ENCODE measurements around the gene PITPNB.

PITPNB gene

DNA sequence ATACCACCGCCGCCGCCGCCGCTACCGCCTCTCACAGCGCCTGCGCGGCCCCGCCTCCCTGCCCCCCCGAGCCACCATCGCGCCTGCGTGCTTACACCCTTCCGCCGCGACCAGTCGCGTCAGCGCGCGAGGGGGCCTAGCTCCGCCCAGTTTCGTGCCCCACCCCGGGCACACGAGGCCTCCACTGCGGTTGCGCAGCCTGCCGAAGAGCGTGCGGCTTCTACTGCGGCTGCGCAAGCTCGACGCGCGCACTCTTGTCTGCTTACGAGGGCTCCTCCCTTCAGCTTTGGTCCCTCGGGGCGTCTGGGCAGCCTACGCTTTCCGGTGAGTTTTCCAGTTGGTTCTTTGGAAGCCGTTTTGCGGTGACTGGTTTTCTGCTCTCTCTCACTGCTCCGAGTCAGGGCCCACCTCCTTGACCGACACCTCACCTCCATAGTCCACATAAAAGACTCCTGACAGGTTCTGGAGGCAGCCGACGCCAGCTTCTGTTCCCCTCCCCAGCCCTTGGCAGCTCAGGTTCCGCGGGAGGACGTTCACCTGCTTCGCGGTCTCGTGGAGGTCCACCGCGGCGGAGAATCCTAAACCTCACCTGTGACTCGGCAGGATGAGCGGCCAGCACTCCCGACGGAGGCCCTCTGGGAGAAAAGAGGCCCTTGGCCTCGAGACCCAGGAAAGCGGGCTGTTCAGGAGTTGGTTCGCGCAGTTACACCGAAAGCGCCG is at the start of gene PITPNB:
Gene PITPNB (minus strand): TSS at position 35 of the 720 bp plus-strand sequence. CDS start 65 bp downstream, outside the sequence.
- DNase-seq, result peak; percentile 81

DNA sequence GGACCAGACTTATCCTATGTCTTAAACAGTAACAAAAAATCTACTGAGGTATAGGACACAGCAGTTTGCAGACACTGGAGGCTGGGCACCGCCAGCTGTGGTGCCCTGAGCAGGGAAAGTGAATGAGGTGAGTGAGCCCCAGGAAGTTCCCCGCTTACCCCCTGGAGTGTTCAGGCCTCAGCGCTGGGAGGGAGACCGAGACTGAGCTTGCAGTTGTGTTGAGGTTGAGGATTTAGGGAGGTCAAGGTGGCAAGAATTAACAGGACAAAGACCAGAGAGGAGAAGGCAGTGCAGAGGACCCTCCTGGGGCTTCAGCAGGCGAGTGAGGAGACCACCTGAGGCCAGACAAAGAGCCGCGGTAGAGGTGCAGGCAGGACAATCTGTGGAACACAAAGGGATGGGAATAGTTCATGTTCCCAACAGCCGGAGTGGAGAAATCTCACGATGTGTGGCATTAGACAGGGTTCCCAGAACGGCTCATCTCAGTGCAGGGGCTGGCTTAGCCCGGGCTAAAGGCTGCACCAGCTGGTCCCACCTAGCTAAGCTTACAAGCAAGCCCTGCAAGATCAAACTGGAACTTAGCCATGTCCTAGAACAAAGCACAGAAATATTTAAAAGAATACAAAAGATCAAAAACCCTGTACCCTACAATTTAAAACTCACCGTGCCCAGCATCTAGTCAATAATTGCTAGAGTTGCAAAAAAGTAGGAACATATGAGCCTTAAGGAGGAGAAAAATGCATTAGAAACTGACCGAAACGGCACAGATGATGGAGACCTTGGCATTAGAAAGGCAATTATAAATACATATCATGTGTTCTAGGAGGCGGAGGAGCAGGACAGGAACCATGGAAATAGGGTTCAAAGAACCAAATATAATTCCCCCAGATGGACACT is 47.4 kb upstream of the PITPNB start:
- DNase-seq, result no peak

DNA sequence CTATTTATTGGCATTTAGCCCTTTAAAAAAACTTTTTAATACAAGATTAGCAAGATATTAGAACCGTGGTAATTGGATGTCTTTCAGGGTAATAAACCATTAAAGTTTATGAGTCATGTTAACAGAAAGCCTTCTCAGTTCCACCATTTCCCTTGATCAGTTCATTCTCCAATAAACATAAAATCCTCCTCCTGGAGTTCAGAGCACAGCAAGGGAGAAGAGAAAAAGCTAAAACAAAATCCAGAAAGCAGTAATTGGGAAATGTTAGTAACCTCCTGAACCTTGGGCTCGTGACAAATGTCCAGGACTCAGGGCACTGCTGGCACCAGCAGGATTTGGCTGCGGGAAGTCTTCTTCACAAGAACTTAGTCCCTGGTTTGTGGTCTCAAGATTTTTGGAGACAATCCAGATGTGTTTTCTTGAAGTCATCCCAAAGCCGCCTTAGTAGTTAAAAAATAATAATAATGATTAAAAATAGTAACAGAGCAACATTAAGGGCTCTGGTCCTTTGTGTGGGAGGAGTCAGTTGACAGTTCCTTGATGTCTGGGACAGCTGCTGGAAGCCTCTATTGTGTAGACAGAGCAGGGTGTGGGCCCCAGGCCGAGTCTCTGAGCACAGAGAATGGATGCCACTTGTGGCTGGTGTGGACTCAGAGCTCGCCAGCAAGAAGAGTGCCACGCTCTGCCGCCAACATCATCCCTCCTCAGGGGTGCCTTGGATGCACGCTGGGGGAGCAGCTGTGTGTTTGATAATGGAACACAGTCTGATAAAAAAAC is 43.4 kb upstream of the PITPNB start:
- DNase-seq, result no peak

DNA sequence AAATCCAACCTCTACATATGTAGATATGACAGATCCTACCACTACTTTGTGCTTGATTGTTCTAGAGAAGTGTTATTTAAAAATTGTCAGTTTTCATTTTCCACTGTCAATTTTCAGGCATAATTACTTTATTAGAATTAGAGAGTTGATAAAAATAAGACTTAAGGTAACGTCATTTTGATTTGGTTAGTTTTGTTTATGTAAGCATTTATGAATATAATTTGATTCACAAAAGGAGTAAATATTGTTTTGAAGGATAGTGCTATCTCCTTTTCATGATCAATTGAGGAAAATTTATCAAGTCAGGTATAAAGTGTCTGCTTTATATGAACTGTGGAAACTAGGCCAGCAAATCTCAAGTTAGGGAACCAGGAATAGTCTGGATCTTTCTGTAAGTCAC is 42.6 kb upstream of the PITPNB start:
- no peak for DNase-seq

DNA sequence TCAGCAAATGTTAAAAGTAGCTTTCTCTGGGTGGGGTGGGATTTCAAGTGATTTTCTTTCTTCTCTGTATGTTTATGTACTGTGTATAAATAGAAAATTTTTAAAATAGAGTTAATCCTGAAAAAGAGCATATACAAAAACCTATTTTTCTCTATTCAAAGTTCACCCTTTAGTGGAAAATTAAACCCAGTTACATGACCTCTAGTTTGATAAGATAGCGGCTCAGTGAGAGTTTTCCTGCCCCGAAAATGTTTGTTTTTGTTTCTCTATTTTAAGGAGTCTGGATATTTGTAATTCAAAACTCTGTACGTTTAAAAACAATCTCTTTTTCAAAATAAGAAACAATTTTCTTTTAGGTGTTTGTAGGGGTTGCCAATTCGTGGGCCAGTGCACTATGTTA is 42.1 kb upstream of the PITPNB start:
- no peak for DNase-seq

DNA sequence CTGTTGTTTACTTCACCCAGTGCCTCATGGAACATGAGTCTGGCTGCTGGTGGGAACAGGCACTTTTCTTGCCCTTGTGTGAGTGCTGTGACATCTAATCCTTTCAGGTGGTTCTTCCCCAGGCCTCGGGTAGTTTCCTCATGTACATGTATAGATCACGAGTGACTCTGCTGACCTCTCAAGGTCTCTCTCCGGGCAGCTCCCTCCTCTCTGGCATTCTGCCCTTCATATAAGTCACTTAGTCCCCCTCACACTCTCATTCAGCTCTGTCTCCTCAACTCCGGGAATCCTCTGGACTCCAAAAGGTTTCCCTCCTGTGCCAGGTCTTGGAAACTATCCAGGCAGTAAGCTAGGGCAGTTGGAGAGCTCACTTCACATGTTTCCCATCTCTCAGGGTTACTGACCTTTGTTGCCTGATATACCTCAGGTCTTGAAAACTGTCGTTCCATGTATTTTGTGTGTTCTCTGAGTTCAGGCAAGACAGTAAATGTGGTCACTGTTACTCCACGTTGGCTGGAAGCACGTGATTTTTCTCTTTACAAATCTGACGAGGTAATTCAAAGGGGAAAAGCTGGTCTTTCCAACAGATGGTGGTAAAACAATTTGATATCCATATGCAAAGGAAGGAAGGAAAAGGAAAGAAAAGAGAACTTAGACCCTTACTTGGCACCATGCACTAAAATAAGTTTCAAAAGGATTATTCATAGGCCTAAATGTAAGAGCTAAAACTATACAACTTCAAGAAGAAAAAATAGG is 40.5 kb upstream of the PITPNB start:
- DNase-seq, result no peak

DNA sequence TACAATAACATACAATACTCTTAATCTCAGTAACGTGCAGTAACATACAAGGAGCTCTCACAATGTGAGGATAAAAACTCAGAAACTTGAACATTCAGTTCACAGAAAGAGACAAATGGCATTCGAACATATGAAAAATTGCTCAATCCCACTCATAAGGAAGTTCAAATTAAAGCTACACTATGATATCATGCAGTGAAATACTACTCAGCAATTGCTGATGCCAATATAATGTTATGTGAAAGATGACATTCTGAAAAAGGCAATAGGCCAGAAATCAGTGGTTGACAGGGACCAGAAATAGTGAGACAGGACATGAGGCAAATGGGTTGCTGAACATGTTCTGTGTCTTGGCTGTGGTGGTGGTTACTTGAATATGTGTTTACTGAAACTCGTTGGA is 33.7 kb upstream of the PITPNB start:
- no peak for DNase-seq

DNA sequence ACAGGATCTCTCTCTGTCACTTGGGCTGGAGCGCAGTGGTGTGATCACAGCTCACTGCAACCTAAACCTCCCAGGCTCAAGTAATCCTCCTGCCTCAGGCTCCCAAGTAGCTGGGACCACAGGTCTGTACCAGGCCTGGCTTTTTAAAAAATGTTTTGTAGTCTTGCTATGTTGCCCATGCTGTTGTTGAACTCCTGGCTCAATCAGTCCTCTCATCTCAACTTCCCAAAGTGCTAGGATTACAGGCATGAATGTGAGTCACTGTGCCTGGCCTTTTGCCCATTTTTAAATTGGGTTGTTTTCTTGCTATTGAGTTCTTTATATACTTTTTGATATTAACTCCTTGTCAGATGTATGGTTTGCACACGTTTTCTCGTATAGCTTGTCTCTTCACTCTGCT is 33.0 kb upstream of the PITPNB start:
- no peak for DNase-seq

DNA sequence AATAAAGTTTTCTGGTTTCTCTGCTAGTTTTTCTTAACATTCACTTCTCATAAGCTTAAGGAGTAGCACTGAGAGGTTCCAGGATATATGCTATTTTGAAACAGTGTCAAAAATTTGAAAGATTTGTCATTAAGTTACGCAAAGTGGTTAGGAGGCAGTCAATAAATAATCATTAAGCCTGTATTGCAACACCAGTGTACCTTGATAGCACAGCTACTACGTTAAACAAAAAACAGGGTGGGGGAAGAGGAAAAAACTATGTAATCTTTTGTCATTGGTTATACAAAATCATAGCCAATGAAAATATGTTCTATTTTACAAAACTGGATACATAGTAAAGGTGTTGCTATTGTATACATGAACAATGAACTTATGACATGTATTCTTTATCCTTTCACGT is 30.4 kb upstream of the PITPNB start:
- DNase-seq, result no peak

DNA sequence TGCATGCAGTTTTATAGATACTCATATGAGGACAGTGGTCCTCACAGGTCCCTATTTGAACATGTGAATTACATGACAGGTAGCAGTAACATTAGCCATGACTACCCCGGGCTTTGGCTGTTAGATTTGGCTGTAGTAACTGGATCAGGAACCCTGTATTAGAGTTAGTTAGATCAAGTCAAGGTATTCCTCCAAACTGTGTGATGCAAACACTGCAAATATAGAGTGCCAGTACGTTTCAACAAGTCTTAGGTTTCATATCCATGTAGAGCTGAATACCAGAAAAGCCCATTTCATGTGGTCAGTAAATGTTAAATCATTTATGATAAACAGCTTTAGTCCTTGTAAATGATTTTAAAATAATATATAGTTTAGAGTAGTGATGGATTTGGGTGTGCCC is 29.5 kb upstream of the PITPNB start:
- DNase-seq, result no peak

DNA sequence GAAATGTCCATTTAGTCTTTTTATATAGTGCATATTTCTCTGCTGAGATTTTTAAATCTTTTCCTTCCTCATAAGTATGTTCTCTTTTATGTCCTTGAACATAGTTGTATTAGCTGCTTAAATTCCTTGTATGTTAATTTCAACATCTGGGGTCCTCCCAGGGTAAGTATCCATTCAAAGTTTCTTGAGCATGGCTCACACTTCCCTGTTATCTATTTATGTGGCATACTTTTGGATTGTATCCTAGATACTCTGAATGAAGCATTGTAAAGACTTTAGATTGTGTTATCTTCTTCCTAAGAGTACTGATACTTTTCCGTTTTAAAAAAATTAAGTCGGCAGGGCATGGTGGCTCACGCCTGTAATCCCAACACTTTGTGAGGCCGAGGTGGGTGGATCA is 28.4 kb upstream of the PITPNB start:
- peak; percentile 6 for DNase-seq

DNA sequence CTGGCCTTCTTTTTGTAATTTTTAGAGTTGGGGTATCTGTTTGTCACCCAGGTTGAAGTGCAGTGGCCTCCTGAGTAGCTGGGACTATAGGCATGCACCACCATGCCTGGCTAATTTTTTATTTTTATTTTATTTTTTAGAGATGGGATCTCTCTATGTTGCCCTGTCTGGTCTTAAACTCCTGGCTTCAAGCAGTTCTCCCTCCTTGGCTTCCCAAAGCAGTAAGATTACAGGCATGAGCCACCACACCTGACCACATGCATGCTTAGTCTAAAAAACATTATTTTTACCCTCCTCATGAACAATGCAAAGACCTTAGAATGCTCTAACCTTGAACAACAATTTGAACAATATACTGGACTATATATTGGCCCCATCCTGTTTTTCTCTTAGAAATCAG is 22.1 kb upstream of the PITPNB start:
- DNase-seq, result no peak

DNA sequence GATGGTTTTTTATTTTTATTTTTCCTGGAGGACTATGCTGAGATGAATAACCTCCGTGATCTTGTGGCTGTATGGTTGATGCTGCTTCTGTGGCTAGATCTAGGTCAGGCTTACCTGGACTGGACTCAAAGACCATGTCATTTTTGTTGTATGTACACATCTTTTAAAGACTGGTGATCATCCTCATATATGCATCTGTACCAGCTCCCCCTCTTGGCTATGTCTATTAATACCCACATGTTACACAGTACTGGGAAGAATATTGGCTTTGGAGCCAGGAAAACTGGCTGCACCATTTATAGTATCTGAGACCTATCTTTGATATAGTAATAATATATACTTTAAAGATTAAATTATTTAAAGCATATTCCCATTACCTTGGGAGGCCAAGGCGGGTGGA is 18.4 kb upstream of the PITPNB start:
- no peak for DNase-seq

DNA sequence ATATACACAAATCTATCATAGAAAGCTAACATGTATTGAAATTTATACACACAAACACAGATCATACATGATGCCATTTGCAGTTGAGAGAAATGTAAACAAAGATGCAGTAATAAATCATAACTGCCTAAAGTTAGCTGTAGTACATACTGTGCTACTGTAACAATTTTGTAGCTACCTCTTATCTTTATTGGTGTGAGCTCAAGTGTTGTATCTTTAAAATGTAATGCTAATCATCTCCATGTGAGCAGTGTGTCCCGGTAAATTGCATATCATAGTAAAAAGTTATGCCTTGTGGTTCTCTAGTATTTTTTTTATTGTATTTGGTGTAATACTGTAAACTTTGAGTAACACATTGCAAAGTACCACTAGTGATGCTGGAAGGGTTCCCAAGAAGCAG is 16.8 kb upstream of the PITPNB start:
- DNase-seq, result no peak

DNA sequence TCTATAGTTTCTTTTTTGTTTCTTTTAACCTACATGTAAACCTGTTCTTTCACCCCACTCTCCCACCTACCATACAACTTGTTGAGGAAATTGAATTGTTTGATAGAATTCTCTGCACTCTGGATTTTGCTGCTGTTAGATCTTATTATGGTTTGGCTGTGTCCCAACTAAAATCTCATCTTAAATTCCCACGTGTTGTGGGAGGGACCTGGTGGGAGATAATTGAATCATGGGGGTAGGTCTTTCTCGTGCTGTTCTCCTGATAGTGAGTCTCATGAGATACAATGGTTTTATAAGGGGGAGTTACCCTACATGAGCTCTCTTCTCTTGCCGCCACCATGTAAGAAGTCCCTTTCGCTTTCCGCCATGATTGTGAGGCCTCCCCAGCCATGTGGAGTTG is 15.0 kb upstream of the PITPNB start:
- no peak for DNase-seq

DNA sequence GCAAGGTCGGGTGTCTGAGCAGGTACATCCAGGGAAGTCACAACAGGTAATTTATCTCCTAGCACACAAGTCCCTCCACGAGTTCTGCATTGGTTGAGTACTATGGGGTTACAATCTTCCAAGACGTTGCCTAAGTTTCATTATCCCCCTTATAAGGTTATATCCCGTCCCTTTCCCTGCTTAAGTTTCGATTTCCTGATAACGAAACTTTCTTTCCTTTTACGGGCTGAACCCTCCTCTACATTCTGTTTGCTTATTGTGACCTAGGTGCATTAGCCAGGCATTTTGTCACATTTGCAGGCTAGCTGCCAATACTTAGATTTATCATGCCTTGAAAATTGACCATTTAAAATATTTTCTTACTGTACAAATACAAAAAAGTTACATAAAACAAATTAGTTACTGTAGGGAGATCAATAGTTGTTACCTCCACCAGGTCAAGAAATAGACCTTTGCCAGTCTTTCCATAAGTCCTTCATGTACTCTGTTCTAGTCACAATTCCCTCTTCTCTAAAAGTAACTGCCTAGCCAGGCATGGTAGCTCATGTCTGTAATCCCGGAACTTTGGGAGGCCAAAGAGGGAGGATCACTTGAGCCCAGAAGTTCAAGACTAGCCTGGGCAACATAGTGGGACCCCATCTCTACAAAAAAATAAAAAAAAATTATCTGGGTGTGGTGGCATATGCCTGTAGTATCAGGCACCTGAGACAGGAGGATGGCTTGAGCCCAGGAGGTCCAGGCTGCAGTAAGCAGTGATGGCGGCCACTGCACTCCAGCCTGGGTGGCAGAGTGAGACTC is 14.3 kb upstream of the PITPNB start:
- DNase-seq, result no peak

DNA sequence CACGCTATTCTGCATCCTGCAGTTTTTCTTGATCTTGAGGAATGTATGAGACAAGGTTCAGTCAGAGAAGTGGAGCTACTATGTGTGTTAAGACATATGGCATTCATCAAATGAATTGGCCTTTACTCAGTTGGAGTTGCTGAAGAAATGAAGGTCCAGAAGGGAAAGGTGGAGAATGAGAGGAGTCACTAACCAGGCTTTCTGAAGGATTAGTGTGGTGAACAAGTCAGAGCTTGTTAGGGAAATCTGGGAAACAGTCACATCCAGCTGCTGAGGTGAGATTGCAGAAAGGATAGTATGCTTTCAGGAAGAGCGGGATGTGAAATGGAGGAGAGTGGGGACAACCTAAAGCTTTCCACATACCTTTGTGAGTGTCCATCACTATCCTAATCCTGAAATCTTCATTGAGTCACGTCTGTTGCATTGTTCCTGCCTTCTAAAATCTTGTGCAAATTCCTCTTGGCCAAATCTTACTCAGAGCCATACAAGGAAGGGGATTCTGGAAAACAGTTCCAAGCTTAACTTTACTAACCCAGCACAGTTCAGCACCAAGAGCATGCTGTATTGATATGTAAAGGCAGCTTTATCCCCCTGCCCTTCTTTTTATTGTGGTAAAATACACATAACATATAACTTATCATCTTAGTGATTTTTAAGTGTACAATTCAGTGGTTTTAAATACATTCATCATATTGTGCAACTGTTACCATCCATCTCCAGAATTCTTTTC is 11.4 kb upstream of the PITPNB start:
- DNase-seq, result no peak

DNA sequence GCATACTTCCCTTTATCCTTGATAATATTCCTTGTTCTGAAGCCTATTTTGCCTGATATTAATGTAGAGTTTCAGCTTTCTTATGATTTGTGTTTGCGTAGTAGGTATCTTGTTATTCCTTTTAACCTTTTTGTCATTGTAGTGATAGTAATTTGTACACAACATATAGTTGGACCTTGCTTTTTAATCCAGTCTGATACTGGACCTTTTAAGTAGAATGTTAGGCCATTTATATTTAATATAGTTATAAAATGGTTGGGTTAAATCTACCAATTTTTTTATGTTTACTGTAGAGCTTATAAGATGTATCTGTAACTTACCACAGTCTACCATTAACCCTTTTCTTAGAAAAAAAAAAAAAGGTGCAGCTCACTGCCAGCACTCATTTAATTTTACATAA is 8.6 kb upstream of the PITPNB start:
- no peak for DNase-seq

DNA sequence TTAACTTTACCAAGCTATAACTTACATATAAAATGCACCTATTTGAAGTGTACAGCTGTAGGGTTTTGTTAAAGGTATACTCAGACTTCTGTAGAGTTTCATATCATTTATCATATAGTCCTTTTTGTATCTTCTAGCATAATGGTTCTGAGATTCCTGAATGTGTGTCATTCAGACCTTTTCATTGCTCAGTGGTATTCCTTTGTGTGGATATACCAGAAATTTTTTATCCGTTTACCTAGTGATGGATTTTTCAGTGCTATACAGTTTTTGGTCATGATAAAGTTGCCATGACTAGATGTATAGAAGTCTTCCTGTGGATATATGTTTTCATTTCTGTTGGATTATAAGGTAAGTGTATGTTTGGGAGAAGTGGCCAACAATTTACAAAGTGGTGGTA is 6.3 kb upstream of the PITPNB start:
- no peak for DNase-seq

DNA sequence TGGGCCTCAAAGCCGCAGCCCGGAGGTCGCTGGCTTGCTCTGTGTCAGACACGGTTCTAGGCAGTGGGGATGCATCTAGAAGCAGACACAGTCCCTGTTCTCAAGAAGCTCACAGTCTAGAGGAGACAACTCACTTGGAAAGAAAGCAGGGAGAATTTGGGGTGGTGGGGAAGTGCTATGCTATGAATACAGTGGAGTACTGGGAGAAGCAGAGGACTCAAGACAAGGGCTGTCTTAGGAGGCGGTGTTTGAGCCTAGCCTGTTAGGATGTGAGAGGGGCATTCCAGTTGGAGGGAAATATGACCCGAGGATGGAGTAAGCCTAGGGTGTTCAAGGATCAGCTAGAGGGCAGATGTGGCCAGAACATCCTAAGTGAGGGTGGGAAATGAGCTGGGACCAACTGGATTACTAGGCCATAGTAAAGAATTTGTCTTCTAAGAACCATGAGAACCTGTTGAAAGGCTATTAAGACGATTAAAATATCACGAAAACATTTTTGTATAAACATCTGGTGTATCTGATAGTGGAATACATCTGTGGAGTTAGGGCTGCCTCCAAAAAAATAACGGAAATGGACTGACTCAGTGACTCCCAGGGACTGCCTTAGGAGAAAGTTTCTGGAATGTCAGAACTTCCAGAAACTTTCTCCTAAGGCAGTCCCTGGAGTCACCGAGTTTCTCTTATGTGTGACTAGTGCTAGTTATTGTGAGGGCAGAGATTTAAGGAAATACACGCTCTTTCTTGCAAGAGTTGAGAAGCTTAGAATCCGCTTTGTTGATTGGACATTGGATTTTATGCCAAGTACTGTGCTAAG is 1.1 kb upstream of the PITPNB start:
- DNase-seq, result peak; percentile 10
